Measurements from ENCODE around the gene DDAH2. TPM values are rescaled to one million over a fixed set of nuclear protein-coding genes. Genes with fewer than 3 reads are reported as not detected.

DDAH2 gene
- polyA plus RNA-seq, 2 donors: 46.5 to 73.3 TPM

- Histone ChIP-seq H3K4me1 (ENCODE audit: control insufficient read depth in 2 of 2, insufficient read depth in 2 of 2, low read length in 1 of 2) (peaks cover 3 to 17% of the 10 kb centered on the region in 2 donors), H3K27ac (ENCODE audit: low read depth in 2 of 2, low read length in 1 of 2) (peak overlapping the region; percentile 96 to 97), H3K36me3 (ENCODE audit: control insufficient read depth in 2 of 2, insufficient read depth in 2 of 2, low read length in 1 of 2) (peaks cover 14 to 20% of the 10 kb centered on the region in 2 donors), H3K27me3 (ENCODE audit: control insufficient read depth in 1 of 2, insufficient read depth in 2 of 2, low read length in 2 of 2) (no peaks in the 10 kb centered on the region), H3K4me3 (ENCODE audit: low read depth in 1 of 2, low read length in 2 of 2) (peak overlapping the region; percentile 60 to 88), H3K9me3 (ENCODE audit: control insufficient read depth in 2 of 2, insufficient read depth in 1 of 2, low read depth in 1 of 2, low read length in 1 of 2) (no peaks in the 10 kb centered on the region)
- WGBS, 2 donors: 8 to 12% methylated on average over 2 of the region's 2 CpGs
Measured at GRCh38 chr6:31734247-31734820, 5.2 kb upstream of the DDAH2 start.

GRCh38 chr6:31733734-31734133 is 4.6 kb upstream of the DDAH2 start:
- 74 to 80% methylated on average over 4 of the region's 4 CpGs for WGBS, 2 donors
- Histone ChIP-seq H3K4me1 (ENCODE audit: control insufficient read depth in 2 of 2, insufficient read depth in 2 of 2, low read length in 1 of 2) (peaks cover 3 to 18% of the 10 kb centered on the region in 2 donors), H3K36me3 (ENCODE audit: control insufficient read depth in 2 of 2, insufficient read depth in 2 of 2, low read length in 1 of 2) (peaks cover 14 to 20% of the 10 kb centered on the region in 2 donors), H3K27me3 (ENCODE audit: control insufficient read depth in 1 of 2, insufficient read depth in 2 of 2, low read length in 2 of 2) (no peaks in the 10 kb centered on the region), H3K27ac (ENCODE audit: low read depth in 2 of 2, low read length in 1 of 2) (peak overlapping the region in 1 of 2 donors; percentile 97), H3K4me3 (ENCODE audit: low read depth in 1 of 2, low read length in 2 of 2) (no peak overlapping the region), H3K9me3 (ENCODE audit: control insufficient read depth in 2 of 2, insufficient read depth in 1 of 2, low read depth in 1 of 2, low read length in 1 of 2) (no peaks in the 10 kb centered on the region)

DNA sequence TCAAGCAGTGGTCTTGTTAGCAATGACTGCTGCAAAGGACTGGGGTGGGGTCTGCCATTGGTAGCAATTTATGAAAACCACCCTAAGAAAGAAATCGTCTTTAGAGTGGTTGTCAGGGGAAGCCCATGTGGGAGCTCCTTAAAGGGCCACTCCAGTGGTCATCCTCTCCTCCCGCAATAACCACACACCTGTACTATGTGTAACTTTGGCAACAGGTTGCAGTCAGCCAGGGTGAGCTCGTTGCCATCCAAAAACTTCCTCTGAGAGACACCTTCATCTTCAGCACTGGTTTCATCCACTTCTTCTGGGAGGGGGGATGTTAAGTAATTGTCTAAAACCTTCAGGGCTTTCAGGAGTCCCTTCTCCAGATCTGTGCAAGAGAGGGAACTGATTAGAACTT is 2.9 kb upstream of the DDAH2 start:
- no peaks in the 10 kb centered on the region for H3K9me3 ChIP-seq (ENCODE audit: control insufficient read depth in 2 of 2, insufficient read depth in 1 of 2, low read depth in 1 of 2, low read length in 1 of 2)
- peaks cover 14 to 26% of the 10 kb centered on the region in 2 donors for H3K36me3 ChIP-seq (ENCODE audit: control insufficient read depth in 2 of 2, insufficient read depth in 2 of 2, low read length in 1 of 2)
- peak overlapping the region in 1 of 2 donors; percentile 30 for H3K27ac ChIP-seq (ENCODE audit: low read depth in 2 of 2, low read length in 1 of 2)
- peaks cover 3 to 19% of the 10 kb centered on the region in 2 donors for H3K4me1 ChIP-seq (ENCODE audit: control insufficient read depth in 2 of 2, insufficient read depth in 2 of 2, low read length in 1 of 2)
- no peaks in the 10 kb centered on the region for H3K27me3 ChIP-seq (ENCODE audit: control insufficient read depth in 1 of 2, insufficient read depth in 2 of 2, low read length in 2 of 2)
- 66% methylated on average over 3 of the region's 3 CpGs for WGBS, 2 donors
- no peak overlapping the region for H3K4me3 ChIP-seq (ENCODE audit: low read depth in 1 of 2, low read length in 2 of 2)

- Histone ChIP-seq H3K9me3 (ENCODE audit: control insufficient read depth in 2 of 2, insufficient read depth in 1 of 2, low read depth in 1 of 2, low read length in 1 of 2) (no peaks in the 10 kb centered on the region), H3K27ac (ENCODE audit: low read depth in 2 of 2, low read length in 1 of 2) (peak overlapping the region; percentile 96 to 99), H3K4me1 (ENCODE audit: control insufficient read depth in 2 of 2, insufficient read depth in 2 of 2, low read length in 1 of 2) (peaks cover 0 to 14% of the 10 kb centered on the region in 2 donors), H3K36me3 (ENCODE audit: control insufficient read depth in 2 of 2, insufficient read depth in 2 of 2, low read length in 1 of 2) (peaks cover 14 to 27% of the 10 kb centered on the region in 2 donors), H3K4me3 (ENCODE audit: low read depth in 1 of 2, low read length in 2 of 2) (no peak overlapping the region), H3K27me3 (ENCODE audit: control insufficient read depth in 1 of 2, insufficient read depth in 2 of 2, low read length in 2 of 2) (no peaks in the 10 kb centered on the region)
- WGBS, 2 donors: 73 to 75% methylated on average over 11 of the region's 11 CpGs
Measured at GRCh38 chr6:31730631-31731086, 1.6 kb upstream of the DDAH2 start.

DNA sequence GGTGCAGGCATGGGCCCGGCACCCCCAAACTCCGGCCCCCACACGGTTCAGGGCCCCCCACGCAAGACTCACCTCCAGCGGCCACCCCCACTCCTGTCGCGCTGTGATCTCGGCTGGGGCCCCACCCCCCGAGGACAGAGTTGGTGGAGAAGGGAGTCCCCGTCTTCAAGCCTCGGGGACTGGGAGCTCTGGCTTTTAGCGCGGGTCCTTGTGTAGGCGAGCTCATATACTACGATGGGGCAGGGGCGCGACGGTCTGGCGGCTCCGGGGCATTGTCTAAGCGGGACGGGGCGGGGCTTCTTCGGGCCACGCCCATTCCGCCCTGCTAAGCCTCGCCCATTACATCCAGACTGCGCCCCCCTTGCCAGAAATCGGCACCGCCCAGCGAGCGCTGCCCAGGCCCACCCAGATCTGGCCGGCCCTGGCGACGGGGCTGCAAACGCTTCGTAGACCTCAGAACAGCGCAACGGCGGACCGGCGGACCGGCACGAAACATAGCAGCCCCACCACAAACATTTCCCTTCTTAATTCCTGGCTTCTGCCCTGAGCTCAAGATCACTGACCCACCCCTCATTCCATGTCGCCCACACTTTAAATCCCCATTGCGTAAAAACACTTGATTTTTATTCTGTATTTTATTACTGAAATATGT is 1.0 kb upstream of the DDAH2 start:
- WGBS, 2 donors: 3% methylated on average over 45 to 46 of the region's 46 CpGs
- Histone ChIP-seq H3K4me1 (ENCODE audit: control insufficient read depth in 2 of 2, insufficient read depth in 2 of 2, low read length in 1 of 2) (peaks cover 0 to 14% of the 10 kb centered on the region in 2 donors), H3K36me3 (ENCODE audit: control insufficient read depth in 2 of 2, insufficient read depth in 2 of 2, low read length in 1 of 2) (peaks cover 14 to 27% of the 10 kb centered on the region in 2 donors)

DNA sequence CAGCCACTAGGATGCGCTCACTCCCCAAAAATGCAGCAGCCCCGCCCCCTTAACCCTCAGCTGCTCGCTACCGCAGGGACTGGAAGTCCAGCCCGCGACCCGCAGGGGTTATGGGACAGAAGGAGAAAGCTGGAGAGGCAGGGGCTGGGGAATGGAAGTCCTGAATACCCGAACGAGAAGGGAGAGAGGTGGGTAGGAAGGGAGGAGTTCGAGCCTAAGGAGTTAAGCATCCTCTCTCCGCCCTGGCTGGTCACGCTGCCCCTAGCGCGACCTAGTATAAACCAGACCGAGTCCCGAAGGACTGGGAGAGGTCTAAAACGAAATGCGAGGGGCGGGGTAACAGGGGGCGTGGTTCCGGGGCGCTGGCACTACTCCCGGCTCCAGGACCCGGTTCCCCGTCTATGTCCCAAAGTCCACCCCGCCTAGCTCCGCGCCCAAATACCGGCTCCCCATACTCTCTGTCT is 448 bp upstream of the DDAH2 start:
- Histone ChIP-seq H3K9me3 (ENCODE audit: control insufficient read depth in 2 of 2, insufficient read depth in 1 of 2, low read depth in 1 of 2, low read length in 1 of 2) (no peaks in the 10 kb centered on the region), H3K27ac (ENCODE audit: low read depth in 2 of 2, low read length in 1 of 2) (peak overlapping the region; percentile 96 to 99), H3K36me3 (ENCODE audit: control insufficient read depth in 2 of 2, insufficient read depth in 2 of 2, low read length in 1 of 2) (peaks cover 14 to 25% of the 10 kb centered on the region in 2 donors), H3K4me1 (ENCODE audit: control insufficient read depth in 2 of 2, insufficient read depth in 2 of 2, low read length in 1 of 2) (peaks cover 0 to 14% of the 10 kb centered on the region in 2 donors), H3K27me3 (ENCODE audit: control insufficient read depth in 1 of 2, insufficient read depth in 2 of 2, low read length in 2 of 2) (no peaks in the 10 kb centered on the region), H3K4me3 (ENCODE audit: low read depth in 1 of 2, low read length in 2 of 2) (peak overlapping the region; percentile 74 to 80)
- 0 to 1% methylated on average over 28 to 29 of the region's 29 CpGs for WGBS, 2 donors

More for the DNA sequence above, 1.0 kb upstream of the DDAH2 start:
- peak overlapping the region; percentile 96 to 99 for H3K27ac ChIP-seq (ENCODE audit: low read depth in 2 of 2, low read length in 1 of 2)
- peak overlapping the region; percentile 74 to 80 for H3K4me3 ChIP-seq (ENCODE audit: low read depth in 1 of 2, low read length in 2 of 2)
- no peaks in the 10 kb centered on the region for H3K9me3 ChIP-seq (ENCODE audit: control insufficient read depth in 2 of 2, insufficient read depth in 1 of 2, low read depth in 1 of 2, low read length in 1 of 2)
- H3K27me3 ChIP-seq (ENCODE audit: control insufficient read depth in 1 of 2, insufficient read depth in 2 of 2, low read length in 2 of 2): no peaks in the 10 kb centered on the region

GRCh38 chr6:31727717-31728671 is 1.1 kb downstream of the DDAH2 start:
- Histone ChIP-seq H3K4me3 (ENCODE audit: low read depth in 1 of 2, low read length in 2 of 2) (peak overlapping the region; percentile 74 to 80), H3K27ac (ENCODE audit: low read depth in 2 of 2, low read length in 1 of 2) (peak overlapping the region; percentile 96 to 99), H3K36me3 (ENCODE audit: control insufficient read depth in 2 of 2, insufficient read depth in 2 of 2, low read length in 1 of 2) (peaks cover 4 to 16% of the 10 kb centered on the region in 2 donors), H3K4me1 (ENCODE audit: control insufficient read depth in 2 of 2, insufficient read depth in 2 of 2, low read length in 1 of 2) (peaks cover 0 to 8% of the 10 kb centered on the region in 2 donors), H3K27me3 (ENCODE audit: control insufficient read depth in 1 of 2, insufficient read depth in 2 of 2, low read length in 2 of 2) (no peaks in the 10 kb centered on the region), H3K9me3 (ENCODE audit: control insufficient read depth in 2 of 2, insufficient read depth in 1 of 2, low read depth in 1 of 2, low read length in 1 of 2) (no peaks in the 10 kb centered on the region)
- 66 to 72% methylated on average over 41 of the region's 41 CpGs for WGBS, 2 donors

- peak overlapping the region; percentile 43 to 65 for H3K27ac ChIP-seq (ENCODE audit: low read depth in 2 of 2, low read length in 1 of 2)
- no peaks in the 10 kb centered on the region for H3K27me3 ChIP-seq (ENCODE audit: control insufficient read depth in 1 of 2, insufficient read depth in 2 of 2, low read length in 2 of 2)
- 74 to 81% methylated on average over 7 of the region's 7 CpGs for WGBS, 2 donors
- peak overlapping the region in 1 of 2 donors; percentile 1 for H3K4me3 ChIP-seq (ENCODE audit: low read depth in 1 of 2, low read length in 2 of 2)
- no peaks in the 10 kb centered on the region for H3K9me3 ChIP-seq (ENCODE audit: control insufficient read depth in 2 of 2, insufficient read depth in 1 of 2, low read depth in 1 of 2, low read length in 1 of 2)
- peaks cover 4 to 15% of the 10 kb centered on the region in 2 donors for H3K36me3 ChIP-seq (ENCODE audit: control insufficient read depth in 2 of 2, insufficient read depth in 2 of 2, low read length in 1 of 2)
- H3K4me1 ChIP-seq (ENCODE audit: control insufficient read depth in 2 of 2, insufficient read depth in 2 of 2, low read length in 1 of 2): peaks cover 0 to 10% of the 10 kb centered on the region in 2 donors
Measured at GRCh38 chr6:31727034-31727716, 1.9 kb downstream of the DDAH2 start.
